EL (cell line): ENCODE data around the gene TRAPPC11.

Source experiments
- DNase-seq: peaks from one replicate; pipeline ENCODE4 v3.0.0-alpha.2; 2016

TRAPPC11 gene

DNA sequence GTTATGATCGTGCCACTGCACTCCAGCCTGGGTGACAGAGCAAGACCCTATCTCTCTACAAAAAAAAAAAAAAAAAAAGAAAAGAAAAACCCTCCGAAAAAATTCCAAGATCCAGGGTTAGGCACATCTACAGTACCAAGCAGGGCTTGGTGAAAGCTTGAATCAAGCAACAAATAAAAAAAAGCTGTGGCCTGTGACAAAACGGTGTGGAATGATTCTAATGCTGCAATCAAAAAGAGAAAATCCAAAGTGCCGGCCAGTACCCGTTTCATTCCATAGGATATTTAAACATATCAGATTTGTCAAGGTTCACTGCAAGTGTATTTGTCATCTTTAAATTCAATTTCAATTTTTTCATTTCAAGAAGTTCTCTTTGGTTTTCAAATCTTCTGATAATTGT, 20.7 kb upstream of the TRAPPC11 start:
- DNase-seq, result peak; percentile 80

- peak; percentile 59 for DNase-seq
Observed at GRCh38 chr4:183639291-183639690, 19.8 kb upstream of the TRAPPC11 start.

DNA sequence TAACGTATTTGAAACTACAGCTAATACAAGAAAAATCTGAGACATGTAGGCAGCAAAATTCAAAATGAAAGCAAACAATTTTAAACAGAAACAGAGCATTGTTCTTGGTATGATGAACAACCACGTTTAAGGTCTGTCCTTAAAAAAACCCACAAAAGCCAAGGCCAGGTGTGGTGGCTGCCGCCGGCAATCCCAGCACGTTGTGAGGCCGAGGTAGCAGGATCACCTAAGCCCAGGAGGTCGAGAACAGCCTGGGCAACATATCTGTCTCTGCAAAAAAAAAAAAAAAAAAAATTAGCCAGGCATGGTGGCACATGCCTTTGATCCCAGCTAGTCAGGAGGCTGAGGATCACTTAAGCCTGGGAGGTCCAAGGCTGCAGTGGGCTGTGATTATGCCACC, 13.8 kb upstream of the TRAPPC11 start:
- no peak for DNase-seq

DNA sequence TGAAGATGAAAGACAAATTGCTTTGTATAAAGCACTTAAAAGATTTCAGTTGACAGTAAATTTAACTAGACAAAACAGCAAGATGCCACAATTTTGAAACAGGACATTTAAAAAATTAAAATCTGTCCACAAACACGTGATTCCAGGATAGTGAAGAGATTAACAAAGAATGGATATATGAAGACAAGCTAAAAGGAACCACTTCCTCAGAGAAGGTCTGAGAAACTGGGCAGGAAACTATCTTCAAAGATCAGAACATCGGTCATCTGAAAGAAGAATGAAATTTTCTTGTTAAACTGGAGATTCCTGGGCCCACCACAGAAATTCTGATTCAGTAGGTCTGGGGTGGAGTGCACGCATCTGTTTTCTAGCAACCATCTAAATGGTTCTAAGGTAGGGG, 1.5 kb upstream of the TRAPPC11 start:
- peak; percentile 20 for DNase-seq

- DNase-seq, result peak; percentile 28
Observed at GRCh38 chr4:183658362-183659028, 598 bp upstream of the TRAPPC11 start.

- no peak for DNase-seq
Observed at GRCh38 chr4:183659872-183660242, 764 bp downstream of the TRAPPC11 start.

- no peak for DNase-seq
Observed at GRCh38 chr4:183666088-183666487, 7.0 kb downstream of the TRAPPC11 start.

DNA sequence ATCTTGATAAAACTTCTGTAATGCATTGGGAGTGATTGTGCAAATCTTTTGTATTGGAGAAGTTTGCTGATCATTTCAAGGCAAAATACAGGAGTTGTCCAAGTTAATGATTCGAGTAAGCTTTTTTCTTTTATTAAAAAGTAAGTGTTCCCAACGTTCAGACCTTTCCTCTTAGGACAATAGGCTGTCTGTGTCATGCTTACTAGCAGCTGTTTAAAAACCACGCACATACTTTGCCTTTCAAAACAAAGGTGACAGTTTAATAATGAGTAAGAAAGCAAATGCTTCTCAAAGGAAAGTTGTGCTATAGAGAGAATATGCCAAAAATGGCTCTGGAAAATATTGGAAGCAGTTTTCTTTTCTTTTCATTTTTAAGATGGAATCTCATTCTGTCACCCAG, 11.2 kb downstream of the TRAPPC11 start:
- no peak for DNase-seq

DNA sequence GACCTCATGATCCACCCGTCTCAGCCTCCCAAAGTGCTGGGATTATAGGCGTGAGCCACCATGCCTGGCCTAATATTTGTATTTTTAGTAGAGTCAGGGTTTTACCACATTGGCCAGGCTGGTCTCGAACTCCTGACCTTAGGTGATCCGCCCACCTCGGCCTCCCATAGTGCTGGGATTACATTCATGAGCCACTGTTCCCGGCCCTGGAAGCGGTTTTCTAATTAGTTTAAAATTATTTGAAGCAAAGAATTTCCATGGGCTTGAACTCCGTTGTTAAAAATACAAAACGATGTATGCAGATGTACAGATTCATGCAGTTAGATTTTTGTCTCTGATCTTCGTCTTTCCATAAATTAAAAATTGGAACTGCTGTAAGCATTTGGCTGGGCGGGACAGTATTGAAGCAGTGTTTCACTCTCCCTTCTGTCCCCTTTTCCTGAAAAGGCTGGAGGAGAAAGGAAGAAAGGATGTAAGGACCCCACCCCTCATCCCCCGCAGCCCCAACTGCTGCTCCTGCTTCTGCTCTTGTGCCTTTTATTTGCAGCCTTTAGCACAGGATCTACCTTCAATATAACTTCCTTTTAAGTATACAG, 12.0 kb downstream of the TRAPPC11 start:
- DNase-seq, result no peak

- no peak for DNase-seq
Observed at GRCh38 chr4:183674153-183674552, 15.1 kb downstream of the TRAPPC11 start.

- DNase-seq, result no peak
Observed at GRCh38 chr4:183675625-183676024, 16.5 kb downstream of the TRAPPC11 start.

DNA sequence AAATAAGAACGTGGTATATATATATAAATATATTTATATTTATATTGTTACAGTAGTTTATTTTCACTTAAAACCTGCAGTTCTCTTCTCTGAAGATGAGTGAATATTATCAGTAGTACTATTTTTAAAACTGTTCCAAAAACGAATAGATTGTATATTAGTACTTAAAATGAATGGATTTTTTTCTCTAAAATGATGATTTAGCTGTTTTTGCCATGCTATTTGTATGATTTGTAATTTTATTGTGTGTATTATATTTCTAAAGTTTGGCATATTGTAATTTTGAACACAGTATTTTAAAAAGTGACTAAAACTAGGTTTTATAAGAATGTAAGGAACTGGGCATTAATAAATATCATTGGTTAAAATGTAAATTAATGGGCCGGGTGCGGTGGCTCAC, 22.0 kb downstream of the TRAPPC11 start:
- no peak for DNase-seq

GRCh38 chr4:183686461-183686860, 27.4 kb downstream of the TRAPPC11 start:
- no peak for DNase-seq

GRCh38 chr4:183688216-183688615, 29.1 kb downstream of the TRAPPC11 start:
- DNase-seq, result no peak

DNA sequence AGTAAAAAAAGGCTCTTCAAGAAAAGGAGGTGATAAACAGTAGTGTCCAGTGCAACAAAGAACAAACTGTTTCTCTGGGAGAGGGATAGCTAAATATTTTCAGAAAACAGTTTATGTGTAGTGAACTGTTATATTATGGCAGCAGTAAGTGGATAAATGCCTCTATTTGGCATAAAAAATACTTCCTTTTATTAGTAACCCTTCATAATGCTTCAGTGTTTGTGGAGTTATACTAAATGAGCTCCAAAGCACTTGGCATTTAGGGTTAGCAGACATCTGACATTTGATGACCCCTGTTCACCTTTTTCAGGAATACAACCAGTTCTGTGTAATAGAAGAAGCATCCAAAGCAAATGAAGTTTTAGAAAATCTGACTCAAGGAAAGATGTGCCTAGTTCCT, 31.9 kb downstream of the TRAPPC11 start:
- DNase-seq, result no peak

DNA sequence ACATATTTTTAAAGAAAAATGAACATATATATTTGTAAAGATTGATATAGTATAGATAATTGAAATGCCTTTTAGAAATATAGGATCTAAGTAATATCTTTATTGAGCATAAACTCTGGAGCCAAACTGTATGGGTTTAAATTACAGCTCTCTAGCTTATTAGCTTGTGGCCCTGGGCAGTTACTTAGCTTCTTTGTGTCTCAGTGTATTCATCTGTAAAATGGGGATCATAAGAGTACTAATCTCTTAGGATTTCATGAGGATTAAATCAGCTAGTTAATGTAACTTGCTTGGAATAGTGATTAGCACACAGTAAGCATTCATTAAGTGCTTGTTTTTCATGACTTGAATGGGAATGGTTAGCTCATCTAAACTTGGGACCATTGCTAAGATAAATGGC, 32.8 kb downstream of the TRAPPC11 start:
- DNase-seq, result no peak

GRCh38 chr4:183698909-183699308, 39.8 kb downstream of the TRAPPC11 start:
- no peak for DNase-seq

GRCh38 chr4:183700407-183700806, 41.3 kb downstream of the TRAPPC11 start:
- DNase-seq, result no peak

GRCh38 chr4:183702492-183702891, 43.4 kb downstream of the TRAPPC11 start:
- DNase-seq, result no peak

DNA sequence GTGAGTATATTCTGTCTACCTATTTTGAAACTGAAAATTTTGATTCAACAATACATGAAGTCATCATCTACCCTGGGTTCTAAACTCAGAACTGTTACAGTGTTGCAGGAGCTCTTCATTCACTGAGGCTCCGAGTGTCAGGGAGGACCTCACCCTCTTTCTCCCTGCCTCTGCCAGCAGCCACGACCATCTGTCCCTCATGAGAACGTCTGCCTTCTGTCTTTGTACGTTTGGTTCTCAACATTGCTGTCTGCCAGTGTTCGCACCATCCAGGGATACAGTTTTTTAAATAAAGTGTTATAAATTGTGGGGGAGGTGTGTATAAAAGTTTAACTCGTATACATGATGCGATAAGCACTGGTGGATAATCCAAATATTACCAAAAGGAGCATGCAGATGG, 55.5 kb downstream of the TRAPPC11 start:
- DNase-seq, result no peak

- DNase-seq, result no peak
Observed at GRCh38 chr4:183716302-183716701, 57.2 kb downstream of the TRAPPC11 start.

GRCh38 chr4:183718876-183719275, 59.8 kb downstream of the TRAPPC11 start:
- no peak for DNase-seq

DNA sequence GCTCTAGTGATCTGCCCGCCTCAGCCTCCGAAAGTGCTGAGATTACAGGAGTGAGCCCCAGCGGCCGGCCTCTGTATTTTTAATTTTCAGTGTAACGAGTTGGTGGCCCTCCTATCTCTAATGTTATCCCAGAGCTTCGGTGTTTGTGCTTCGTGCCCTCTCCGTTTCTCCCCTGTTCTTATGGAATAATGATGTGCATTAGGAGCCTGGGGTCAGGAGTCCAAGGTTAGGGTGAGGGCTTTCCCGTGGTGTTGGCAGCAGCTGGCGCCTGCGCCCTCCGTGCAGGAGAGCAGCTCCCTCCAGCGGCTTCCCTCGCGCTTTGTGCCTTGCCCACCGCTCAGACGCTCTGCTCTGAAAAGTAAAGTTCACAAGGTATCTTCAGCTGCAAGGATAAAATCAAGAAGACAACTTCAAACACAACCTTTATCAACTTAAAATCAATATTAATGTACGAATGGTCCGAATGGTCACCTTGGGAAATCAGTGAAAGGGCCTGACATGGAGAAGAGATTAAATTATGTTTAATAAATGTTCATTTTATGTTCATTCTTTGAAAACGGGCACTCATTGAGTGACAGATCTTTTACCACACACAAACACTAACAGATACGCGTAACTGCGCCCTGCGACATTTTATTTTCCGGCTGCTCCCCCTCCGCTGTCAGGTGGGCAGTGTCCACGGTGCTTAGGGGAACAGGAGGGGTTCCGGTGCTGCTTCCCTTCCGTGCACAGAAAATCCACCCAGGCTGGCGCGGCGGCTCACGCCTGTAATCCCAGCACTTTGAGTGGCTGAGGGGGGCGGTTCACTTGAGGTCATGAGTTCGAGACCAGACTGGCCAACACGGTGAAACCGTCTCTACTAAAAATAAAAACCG, 62.4 kb downstream of the TRAPPC11 start:
- peak; percentile 36 for DNase-seq
